Measurements from ENCODE around the gene FARS2.

FARS2 gene

GRCh38 chr6:5223309-5223708, 38.0 kb upstream of the FARS2 start:
- Histone ChIP-seq H3K9ac (ENCODE audit: low read length) (no peak overlapping the region), H2AFZ (ENCODE audit: low read depth, low read length) (no peak overlapping the region), H3K4me1 (ENCODE audit: low read length) (no peaks in the 10 kb centered on the region), H3K27me3 (ENCODE audit: low read depth, low read length) (no peaks in the 10 kb centered on the region), H3K4me3 (ENCODE audit: low read length) (no peak overlapping the region), H3K27ac (ENCODE audit: low read length) (no peak overlapping the region), H3K9me3 (ENCODE audit: insufficient read depth, low read length) (no peaks in the 10 kb centered on the region), H4K20me1 (ENCODE audit: insufficient read depth, low read length) (no peaks in the 10 kb centered on the region), H3K36me3 (replicated peaks; ENCODE audit: low read depth, low read length) (peaks cover 4% of the 10 kb centered on the region), H3K79me2 (ENCODE audit: low read length) (no peaks in the 10 kb centered on the region), H3K4me2 (ENCODE audit: low read length) (no peak overlapping the region)
- TF ChIP-seq EZH2phosphoT487 (IDR thresholded peaks at IDR 0.05; ENCODE audit: low read depth) (no peak), CTCF (IDR thresholded peaks at IDR 0.05; ENCODE audit: low read depth, low read length) (no peak)

GRCh38 chr6:5229356-5229755, 32.0 kb upstream of the FARS2 start:
- H3K27ac ChIP-seq (ENCODE audit: low read length): peak overlapping the region; percentile 92
- H3K36me3 ChIP-seq (replicated peaks; ENCODE audit: low read depth, low read length): no peaks in the 10 kb centered on the region
- H3K4me1 ChIP-seq (ENCODE audit: low read length): peaks cover 52% of the 10 kb centered on the region
- TF ChIP-seq CTCF (IDR thresholded peaks at IDR 0.05; ENCODE audit: low read depth, low read length): no peak
- TF ChIP-seq EZH2phosphoT487 (IDR thresholded peaks at IDR 0.05; ENCODE audit: low read depth): no peak
- no peak overlapping the region for H3K9ac ChIP-seq (ENCODE audit: low read length)
- H3K27me3 ChIP-seq (ENCODE audit: low read depth, low read length): no peaks in the 10 kb centered on the region
- no peak overlapping the region for H3K4me3 ChIP-seq (ENCODE audit: low read length)
- no peak overlapping the region for H2AFZ ChIP-seq (ENCODE audit: low read depth, low read length)
- H3K9me3 ChIP-seq (ENCODE audit: insufficient read depth, low read length): no peaks in the 10 kb centered on the region
- peak overlapping the region; percentile 70; the same call in 1 of the 2 replicates for H3K4me2 ChIP-seq (ENCODE audit: low read length)
- H3K79me2 ChIP-seq (ENCODE audit: low read length): peaks cover 24% of the 10 kb centered on the region
- H4K20me1 ChIP-seq (ENCODE audit: insufficient read depth, low read length): no peaks in the 10 kb centered on the region

- Histone ChIP-seq H3K27me3 (ENCODE audit: low read depth, low read length) (no peaks in the 10 kb centered on the region), H3K4me2 (ENCODE audit: low read length) (peak overlapping the region; percentile 70), H3K9ac (ENCODE audit: low read length) (peak overlapping the region; percentile 60; the same call in 1 of the 2 replicates), H4K20me1 (ENCODE audit: insufficient read depth, low read length) (no peaks in the 10 kb centered on the region), H2AFZ (ENCODE audit: low read depth, low read length) (no peak overlapping the region), H3K79me2 (ENCODE audit: low read length) (peaks cover 25% of the 10 kb centered on the region), H3K9me3 (ENCODE audit: insufficient read depth, low read length) (no peaks in the 10 kb centered on the region), H3K4me1 (ENCODE audit: low read length) (peaks cover 60% of the 10 kb centered on the region), H3K36me3 (replicated peaks; ENCODE audit: low read depth, low read length) (no peaks in the 10 kb centered on the region), H3K4me3 (ENCODE audit: low read length) (peak overlapping the region; percentile 58), H3K27ac (ENCODE audit: low read length) (peak overlapping the region; percentile 92)
- TF ChIP-seq CTCF (IDR thresholded peaks at IDR 0.05; ENCODE audit: low read depth, low read length) (no peak), EZH2phosphoT487 (IDR thresholded peaks at IDR 0.05; ENCODE audit: low read depth) (no peak)
These were observed 31.2 kb upstream of the FARS2 start for GRCh38 chr6:5230081-5230480.

GRCh38 chr6:5231289-5231688, 30.0 kb upstream of the FARS2 start:
- Histone ChIP-seq H3K4me3 (ENCODE audit: low read length) (peak overlapping the region; percentile 58), H3K4me1 (ENCODE audit: low read length) (peaks cover 68% of the 10 kb centered on the region), H2AFZ (ENCODE audit: low read depth, low read length) (no peak overlapping the region), H4K20me1 (ENCODE audit: insufficient read depth, low read length) (no peaks in the 10 kb centered on the region), H3K27me3 (ENCODE audit: low read depth, low read length) (no peaks in the 10 kb centered on the region), H3K27ac (ENCODE audit: low read length) (peak overlapping the region; percentile 92), H3K36me3 (replicated peaks; ENCODE audit: low read depth, low read length) (no peaks in the 10 kb centered on the region), H3K4me2 (ENCODE audit: low read length) (peak overlapping the region; percentile 70), H3K9me3 (ENCODE audit: insufficient read depth, low read length) (no peaks in the 10 kb centered on the region), H3K79me2 (ENCODE audit: low read length) (peaks cover 25% of the 10 kb centered on the region), H3K9ac (ENCODE audit: low read length) (peak overlapping the region; percentile 60)
- TF ChIP-seq CTCF (IDR thresholded peaks at IDR 0.05; ENCODE audit: low read depth, low read length) (no peak), EZH2phosphoT487 (IDR thresholded peaks at IDR 0.05; ENCODE audit: low read depth) (no peak)

Measured in OCI-LY3 (cell line).